Loucy (cell line): ENCODE measurements around the gene UNC13B.

Source experiments
- EZH2phosphoT487 ChIP-seq: fragments of 200-600 bp; IDR thresholded peaks from 2 replicates; pipeline ENCODE4 v1.6.1; 2018; ENCODE audit warnings: antibody characterized with exemption, mild to moderate bottlenecking, moderate library complexity, borderline replicate concordance
- TF ChIP-seq, protein P1 (sequence below): fragments of 200-600 bp; sonication (generic); conservative IDR thresholded peaks from 2 replicates; pipeline ENCODE4 v1.5.1; 2014; ENCODE audit warnings: mild to moderate bottlenecking, antibody characterized with exemption, low read length

DNA sequence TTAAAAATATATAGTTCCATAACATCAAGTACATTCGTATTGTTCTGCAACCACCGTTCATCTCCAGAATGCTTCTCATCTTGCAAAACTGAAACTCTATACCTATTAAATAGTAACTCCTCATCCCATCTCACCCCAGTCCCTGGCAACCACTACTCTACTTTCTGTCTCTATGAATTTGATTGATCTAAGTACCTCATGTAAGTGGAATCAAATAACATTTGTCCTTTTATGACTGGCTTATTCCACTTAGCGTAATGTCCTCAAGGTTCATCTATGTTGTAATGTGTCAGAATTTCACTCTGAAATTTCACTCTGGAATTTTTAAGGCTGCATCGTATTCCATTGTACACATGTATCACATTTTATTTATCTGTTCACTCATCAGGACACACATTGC is 196.0 kb downstream of the UNC13B start:
- TF ChIP-seq, protein P1, sequence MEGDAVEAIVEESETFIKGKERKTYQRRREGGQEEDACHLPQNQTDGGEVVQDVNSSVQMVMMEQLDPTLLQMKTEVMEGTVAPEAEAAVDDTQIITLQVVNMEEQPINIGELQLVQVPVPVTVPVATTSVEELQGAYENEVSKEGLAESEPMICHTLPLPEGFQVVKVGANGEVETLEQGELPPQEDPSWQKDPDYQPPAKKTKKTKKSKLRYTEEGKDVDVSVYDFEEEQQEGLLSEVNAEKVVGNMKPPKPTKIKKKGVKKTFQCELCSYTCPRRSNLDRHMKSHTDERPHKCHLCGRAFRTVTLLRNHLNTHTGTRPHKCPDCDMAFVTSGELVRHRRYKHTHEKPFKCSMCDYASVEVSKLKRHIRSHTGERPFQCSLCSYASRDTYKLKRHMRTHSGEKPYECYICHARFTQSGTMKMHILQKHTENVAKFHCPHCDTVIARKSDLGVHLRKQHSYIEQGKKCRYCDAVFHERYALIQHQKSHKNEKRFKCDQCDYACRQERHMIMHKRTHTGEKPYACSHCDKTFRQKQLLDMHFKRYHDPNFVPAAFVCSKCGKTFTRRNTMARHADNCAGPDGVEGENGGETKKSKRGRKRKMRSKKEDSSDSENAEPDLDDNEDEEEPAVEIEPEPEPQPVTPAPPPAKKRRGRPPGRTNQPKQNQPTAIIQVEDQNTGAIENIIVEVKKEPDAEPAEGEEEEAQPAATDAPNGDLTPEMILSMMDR = no peak
- TF ChIP-seq EZH2phosphoT487 = no peak
